ENCODE data around the gene KLHL25.

Gene KLHL25

GRCh38 chr15:85725564-85725963 is 69.2 kb downstream of the KLHL25 start:
- Histone ChIP-seq H3K36me3 (ENCODE audit: insufficient read depth, low read length) (peaks cover 87% of the 10 kb centered on the region), H3K4me1 (ENCODE audit: insufficient read depth, low read length) (no peaks in the 10 kb centered on the region), H3K9ac (ENCODE audit: low read depth, low read length) (no peak overlapping the region), H3K79me2 (ENCODE audit: insufficient read depth, low read length) (no peaks in the 10 kb centered on the region), H3K27me3 (ENCODE audit: insufficient read depth, low read length, poor library complexity) (no peaks in the 10 kb centered on the region), H3K9me3 (ENCODE audit: insufficient read depth, low read length, severe bottlenecking) (no peaks in the 10 kb centered on the region), H3K4me2 (ENCODE audit: insufficient read depth, low read length) (no peak overlapping the region), H3K27ac (ENCODE audit: low read length) (no peak overlapping the region), H4K20me1 (ENCODE audit: insufficient read depth, low read length) (no peaks in the 10 kb centered on the region), H3K4me3 (ENCODE audit: low read depth in 1 of 2, low read length in 2 of 2) (no peak overlapping the region), H2AFZ (ENCODE audit: low read depth, low read length) (no peak overlapping the region)
- TF ChIP-seq EZH2 (IDR thresholded peaks at IDR 0.05; ENCODE audit: borderline replicate concordance, low read depth, low read length, severe bottlenecking) (no peak), CTCF (IDR thresholded peaks at IDR 0.05; ENCODE audit: borderline replicate concordance, extremely low read depth, low read length, poor library complexity, severe bottlenecking) (no peak)
- ATAC-seq (ENCODE audit: insufficient read depth, low read depth) (no peak), DNase-seq (no peak)

- Histone ChIP-seq H3K9ac (ENCODE audit: low read depth, low read length) (no peak overlapping the region), H3K27me3 (ENCODE audit: insufficient read depth, low read length, poor library complexity) (no peaks in the 10 kb centered on the region), H3K4me2 (ENCODE audit: insufficient read depth, low read length) (no peak overlapping the region), H4K20me1 (ENCODE audit: insufficient read depth, low read length) (no peaks in the 10 kb centered on the region), H3K9me3 (ENCODE audit: insufficient read depth, low read length, severe bottlenecking) (no peaks in the 10 kb centered on the region), H2AFZ (ENCODE audit: low read depth, low read length) (no peak overlapping the region), H3K4me3 (ENCODE audit: low read depth in 1 of 2, low read length in 2 of 2) (no peak overlapping the region), H3K79me2 (ENCODE audit: insufficient read depth, low read length) (no peaks in the 10 kb centered on the region), H3K36me3 (ENCODE audit: insufficient read depth, low read length) (peaks cover 88% of the 10 kb centered on the region), H3K27ac (ENCODE audit: low read length) (no peak overlapping the region), H3K4me1 (ENCODE audit: insufficient read depth, low read length) (no peaks in the 10 kb centered on the region)
- ATAC-seq (ENCODE audit: insufficient read depth, low read depth) = no peak
- DNase-seq = no peak
- no peak for TF ChIP-seq EZH2 (IDR thresholded peaks at IDR 0.05; ENCODE audit: borderline replicate concordance, low read depth, low read length, severe bottlenecking)
- no peak for TF ChIP-seq CTCF (IDR thresholded peaks at IDR 0.05; ENCODE audit: borderline replicate concordance, extremely low read depth, low read length, poor library complexity, severe bottlenecking)
These were observed 69.7 kb downstream of the KLHL25 start for GRCh38 chr15:85725019-85725418.

GRCh38 chr15:85723960-85724945 is 70.5 kb downstream of the KLHL25 start:
- ATAC-seq (ENCODE audit: insufficient read depth, low read depth) (no peak), DNase-seq (no peak)
- TF ChIP-seq CTCF (IDR thresholded peaks at IDR 0.05; ENCODE audit: borderline replicate concordance, extremely low read depth, low read length, poor library complexity, severe bottlenecking) (no peak), EZH2 (IDR thresholded peaks at IDR 0.05; ENCODE audit: borderline replicate concordance, low read depth, low read length, severe bottlenecking) (no peak)
- H3K36me3 ChIP-seq (ENCODE audit: insufficient read depth, low read length) = peaks cover 93% of the 10 kb centered on the region
- no peak overlapping the region for H3K27ac ChIP-seq (ENCODE audit: low read length)
- H3K27me3 ChIP-seq (ENCODE audit: insufficient read depth, low read length, poor library complexity) = no peaks in the 10 kb centered on the region
- H3K4me1 ChIP-seq (ENCODE audit: insufficient read depth, low read length) = no peaks in the 10 kb centered on the region
- no peak overlapping the region for H2AFZ ChIP-seq (ENCODE audit: low read depth, low read length)
- no peaks in the 10 kb centered on the region for H4K20me1 ChIP-seq (ENCODE audit: insufficient read depth, low read length)
- no peak overlapping the region for H3K4me2 ChIP-seq (ENCODE audit: insufficient read depth, low read length)
- H3K9ac ChIP-seq (ENCODE audit: low read depth, low read length) = no peak overlapping the region
- no peaks in the 10 kb centered on the region for H3K9me3 ChIP-seq (ENCODE audit: insufficient read depth, low read length, severe bottlenecking)
- H3K79me2 ChIP-seq (ENCODE audit: insufficient read depth, low read length) = no peaks in the 10 kb centered on the region
- no peak overlapping the region for H3K4me3 ChIP-seq (ENCODE audit: low read depth in 1 of 2, low read length in 2 of 2)
